K562 (cell line): Measurements from ENCODE around the gene PRSS48. TPM values are rescaled to one million over a fixed set of nuclear protein-coding genes. Genes with fewer than 3 reads are reported as not detected.

Experiments used
- ATAC-seq: fragments of 200-7000 bp; cut with Tn5 transposase; 3 replicates; pipeline ENCODE4 v1.9.1; 2020; ENCODE audit warnings: moderate library complexity
- BruUV-seq: library from RNA; stranded (reverse); fragments of 400-500 nt; replicated peaks from 2 replicates; lab custom pipeline; 2021; lab: Mats Ljungman, UMichigan
- CTCF ChIA-PET: fragments of 300-600 bp; formaldehyde crosslinking; extraction: SDS; loops from one replicate; lab custom pipeline; 2021; ENCODE audit warnings: low intra/inter-chr PET ratio; lab: Yijun Ruan, JAX
- POLR2A ChIA-PET: fragments of 300-600, 350-650 bp; sonication (Branson Sonifier 250); formaldehyde crosslinking; extraction: SDS; loops from one replicate; lab custom pipeline; 2021; ENCODE audit warnings: antibody characterized with exemption, inconsistent platforms; lab: Yijun Ruan, JAX
- DNase-seq, 4 experiments: peaks; one replicate each; pipeline versions ENCODE4 v3.0.0 to v3.0.0-alpha.2; 2011 to 2018; ENCODE audit warnings: low spot score in 3 of 4, mixed read lengths in 3 of 4; ENCODE audit errors: extremely low read depth in 1 of 4
- FAIRE-seq: peaks from 2 replicates; lab custom pipeline; 2011; peaks lifted over from hg19 to GRCh38; lab: Jason Lieb, UNC
- H2AFZ ChIP-seq: 2 replicates; pipeline ENCODE4 v1.6.0; 2011; ENCODE audit warnings: low read depth, low read length, control low read depth, inconsistent platforms
- H3K27ac ChIP-seq: fragments of 200-600 bp; 3 replicates; pipeline ENCODE4 v1.8.0; 2011; ENCODE audit warnings: low read depth, mild to moderate bottlenecking, control low read depth, inconsistent platforms, low read length, moderate library complexity, mixed read lengths; ENCODE audit errors: extremely low read depth
- H3K27me3 ChIP-seq, 2 experiments: fragments of 300-600 bp in 1 of 2; 2 replicates in 1 of 2; 3 replicates in 1 of 2; pipeline versions ENCODE4 v1.6.0 to v1.8.0; 2011; ENCODE audit warnings: inconsistent platforms in 2 of 2, low read length in 2 of 2, mild to moderate bottlenecking in 1 of 2, mixed read lengths in 1 of 2, moderate library complexity in 1 of 2; ENCODE audit not compliant: control insufficient read depth in 2 of 2, insufficient read depth in 2 of 2
- H3K36me3 ChIP-seq: fragments of 300-600 bp; 3 replicates; pipeline ENCODE4 v1.8.0; 2011; ENCODE audit warnings: mild to moderate bottlenecking, low read length, inconsistent platforms; ENCODE audit not compliant: control insufficient read depth, insufficient read depth
- H3K4me1 ChIP-seq, 2 experiments: fragments of 200-600 bp in 1 of 2; replicated peaks in 1 of 2; 2 replicates in 1 of 2; 3 replicates in 1 of 2; pipeline versions ENCODE4 v1.5.1 to v1.8.0; 2011; ENCODE audit warnings: inconsistent platforms in 2 of 2, low read length in 2 of 2, mild to moderate bottlenecking in 1 of 2, mixed read lengths in 1 of 2, moderate library complexity in 1 of 2; ENCODE audit not compliant: control insufficient read depth in 2 of 2, insufficient read depth in 2 of 2
- H3K4me2 ChIP-seq: 2 replicates; pipeline ENCODE4 v1.6.1; 2011; ENCODE audit warnings: low read length, control low read depth, inconsistent platforms, mixed read lengths; ENCODE audit not compliant: insufficient read depth
- H3K4me3 ChIP-seq: fragments of 200-600 bp; sonication (generic), shearing (Covaris generic); 2 replicates; pipeline ENCODE4 v1.5.1; 2016; ENCODE audit warnings: control low read depth, inconsistent platforms
- H3K79me2 ChIP-seq: fragments of 200-600 bp; 3 replicates; pipeline ENCODE4 v1.8.0; 2011; ENCODE audit warnings: low read length, inconsistent platforms; ENCODE audit not compliant: control insufficient read depth, insufficient read depth
- H3K9ac ChIP-seq, 2 experiments: 2 replicates each; pipeline versions ENCODE4 v1.6.0 to v1.6.1; 2011; ENCODE audit warnings: low read depth in 2 of 2, low read length in 2 of 2, control low read depth in 1 of 2, inconsistent platforms in 1 of 2, mild to moderate bottlenecking in 1 of 2, mixed read lengths in 1 of 2; ENCODE audit not compliant: insufficient read depth in 1 of 2
- H3K9me1 ChIP-seq: one replicate; pipeline ENCODE4 v1.6.0; 2011; ENCODE audit warnings: inconsistent platforms, mild to moderate bottlenecking, low read length, moderate library complexity; ENCODE audit not compliant: control insufficient read depth, insufficient read depth
- H3K9me3 ChIP-seq: replicated peaks from 2 replicates; pipeline ENCODE4 v1.5.1; 2011; ENCODE audit warnings: low read depth, low read length, inconsistent platforms; ENCODE audit not compliant: control insufficient read depth, insufficient read depth
- H4K20me1 ChIP-seq: replicated peaks from 2 replicates; pipeline ENCODE4 v1.6.1; 2011; ENCODE audit warnings: low read length, inconsistent platforms, mixed read lengths; ENCODE audit not compliant: control insufficient read depth, insufficient read depth
- CXXC5 ChIP-seq: fragments of 250-450 bp; sonication (Bioruptor Pico); IDR thresholded peaks from 2 replicates; pipeline ENCODE4 v1.8.0; 2022; ENCODE audit warnings: inconsistent platforms, mild to moderate bottlenecking, moderate library complexity
- HIVEP1 ChIP-seq: fragments of 250-450 bp; sonication (Bioruptor Pico); IDR thresholded peaks from 2 replicates; pipeline ENCODE4 v1.4.0; 2020; ENCODE audit warnings: mild to moderate bottlenecking
- ZC3H4 ChIP-seq: sonication (generic); formaldehyde crosslinking; IDR thresholded peaks from 2 replicates; pipeline ENCODE4 v1.9.0; 2021; ENCODE audit warnings: missing genetic modification reagents, borderline replicate concordance
- WGBS: fragments of 100-300 bp; shearing (Covaris generic); methylation state at CpG from one replicate; pipeline ENCODE4 v1.1.6; 2016; ENCODE audit warnings: low coverage, mixed read lengths; ENCODE audit not compliant: insufficient coverage; ENCODE audit errors: missing lambda C conversion rate; 5-methylcytosine and 5-hydroxymethylcytosine counted together
- in situ Hi-C: fragments of 300-500 bp; cut with MboI; formaldehyde crosslinking; loops from 4 replicates; pipeline ENCODE4 v1.15.0; 2018; ENCODE audit warnings: inconsistent platforms, mixed read lengths
- intact Hi-C: fragments of 100-400 bp; cut with micrococcal nuclease; formaldehyde crosslinking; loops from 2 replicates; pipeline ENCODE4 v1.14.2; 2022
- polyA plus RNA-seq, 8 experiments: library from polyadenylated mRNA; depleted of rRNA in 4 of 8; stranded (reverse) in 5 of 8; unstranded in 3 of 8; fragments of >200 nt; fragmentation: Nextera tagmentation in 2 of 8; fragmentation: Illumina TruSeq in 1 of 8; extraction: Ambion mirVana in 2 of 8; extraction: Trizol in 1 of 8; gene quantifications; 2 replicates each; pipeline versions ENCODE4 v1.2.1 to v1.2.3, GENCODE V29; 2011 to 2014; ENCODE audit warnings: inconsistent platforms in 1 of 8, missing spikeins in 1 of 8
- total RNA-seq, 7 experiments: library from RNA; depleted of rRNA in 6 of 7; stranded (reverse); fragments of >200 nt in 6 of 7; fragmentation: Illumina TruSeq in 2 of 7; extraction: Trizol in 2 of 7; gene quantifications; 2 replicates each; pipeline versions ENCODE4 v1.2.1 to v1.2.3, GENCODE V29; 2011 to 2021; ENCODE audit warnings: low replicate concordance in 1 of 7
- TF ChIP-seq, protein P1 (sequence below): sonication (generic); formaldehyde crosslinking; IDR thresholded peaks from 2 replicates; pipeline ENCODE4 v1.8.0; 2023; ENCODE audit warnings: mild to moderate bottlenecking, missing genetic modification reagents

The PRSS48 gene
- total and polyA plus RNA-seq, 9 of the 15 experiments (the other 6 are each of a cell fraction or from before 2014, with no cell fraction given), result not detected

DNA sequence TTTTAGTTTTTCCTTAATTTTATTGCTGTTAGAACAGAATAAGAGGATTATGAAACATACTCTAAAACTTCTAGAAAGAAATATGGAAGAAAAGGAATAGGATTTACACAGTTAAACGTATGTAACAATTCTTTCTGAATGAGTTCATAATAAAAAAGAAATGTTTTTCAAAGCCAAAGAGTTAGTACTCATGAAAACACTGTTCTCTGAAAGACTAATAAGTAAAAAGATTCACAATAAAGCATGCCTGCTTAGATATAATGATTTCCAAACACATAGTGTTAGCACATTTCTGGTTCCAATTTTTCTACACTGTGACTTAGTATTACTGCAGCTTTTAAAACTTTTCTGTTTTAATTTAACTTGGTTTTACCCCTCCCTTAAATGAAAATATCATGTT is 49.8 kb upstream of the PRSS48 start:
- Histone ChIP-seq H2AFZ (no peak overlapping the region), H3K36me3 (no peaks in the 10 kb centered on the region), H3K27ac (no peak overlapping the region), H3K9me3 (no peaks in the 10 kb centered on the region), H3K4me3 (no peak overlapping the region), H3K9me1 (no peaks in the 10 kb centered on the region), H4K20me1 (no peaks in the 10 kb centered on the region), H3K4me2 (no peak overlapping the region), H3K9ac (no peak overlapping the region), H3K79me2 (no peaks in the 10 kb centered on the region), H3K27me3 (peaks cover 0 to 5% of the 10 kb centered on the region in 2 experiments; a peak in 1 of 5 replicates), H3K4me1 (no peaks in the 10 kb centered on the region)
- 0% methylated on average over 1 of the region's 1 CpG for WGBS
- in situ Hi-C loops (no loop called here), intact Hi-C loops (no loop called here)
- no peak for ATAC-seq
- no peak for DNase-seq
- BruUV-seq, result no TSS peak
- POLR2A ChIA-PET, result interaction anchor here (0.8 kb wide), 1 partner anchor 15 kb away, joined by 3 read pairs; no protein-coding TSS in a partner anchor
- CTCF ChIA-PET, result no interaction called here
- TF ChIP-seq, protein P1, sequence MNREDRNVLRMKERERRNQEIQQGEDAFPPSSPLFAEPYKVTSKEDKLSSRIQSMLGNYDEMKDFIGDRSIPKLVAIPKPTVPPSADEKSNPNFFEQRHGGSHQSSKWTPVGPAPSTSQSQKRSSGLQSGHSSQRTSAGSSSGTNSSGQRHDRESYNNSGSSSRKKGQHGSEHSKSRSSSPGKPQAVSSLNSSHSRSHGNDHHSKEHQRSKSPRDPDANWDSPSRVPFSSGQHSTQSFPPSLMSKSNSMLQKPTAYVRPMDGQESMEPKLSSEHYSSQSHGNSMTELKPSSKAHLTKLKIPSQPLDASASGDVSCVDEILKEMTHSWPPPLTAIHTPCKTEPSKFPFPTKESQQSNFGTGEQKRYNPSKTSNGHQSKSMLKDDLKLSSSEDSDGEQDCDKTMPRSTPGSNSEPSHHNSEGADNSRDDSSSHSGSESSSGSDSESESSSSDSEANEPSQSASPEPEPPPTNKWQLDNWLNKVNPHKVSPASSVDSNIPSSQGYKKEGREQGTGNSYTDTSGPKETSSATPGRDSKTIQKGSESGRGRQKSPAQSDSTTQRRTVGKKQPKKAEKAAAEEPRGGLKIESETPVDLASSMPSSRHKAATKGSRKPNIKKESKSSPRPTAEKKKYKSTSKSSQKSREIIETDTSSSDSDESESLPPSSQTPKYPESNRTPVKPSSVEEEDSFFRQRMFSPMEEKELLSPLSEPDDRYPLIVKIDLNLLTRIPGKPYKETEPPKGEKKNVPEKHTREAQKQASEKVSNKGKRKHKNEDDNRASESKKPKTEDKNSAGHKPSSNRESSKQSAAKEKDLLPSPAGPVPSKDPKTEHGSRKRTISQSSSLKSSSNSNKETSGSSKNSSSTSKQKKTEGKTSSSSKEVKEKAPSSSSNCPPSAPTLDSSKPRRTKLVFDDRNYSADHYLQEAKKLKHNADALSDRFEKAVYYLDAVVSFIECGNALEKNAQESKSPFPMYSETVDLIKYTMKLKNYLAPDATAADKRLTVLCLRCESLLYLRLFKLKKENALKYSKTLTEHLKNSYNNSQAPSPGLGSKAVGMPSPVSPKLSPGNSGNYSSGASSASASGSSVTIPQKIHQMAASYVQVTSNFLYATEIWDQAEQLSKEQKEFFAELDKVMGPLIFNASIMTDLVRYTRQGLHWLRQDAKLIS, result no peak
- no peak for TF ChIP-seq ZC3H4 (CRISPR knock-in tag)
- TF ChIP-seq CXXC5 (CRISPR knock-in tag), result no peak
- no peak for TF ChIP-seq HIVEP1 (CRISPR knock-in tag)
- no peak for FAIRE-seq
